HG03469 (cell line): ENCODE data around the gene OMP.
"Not testable (repeated sequence)": the region's sequence is repeated elsewhere in the genome, so short reads cannot be mapped to it uniquely, and the experiment has no call there.

Source experiments
- ATAC-seq: cut with Tn5 transposase; IDR thresholded peaks from one replicate; pipeline ENCODE4 v1.9.1; 2021; ENCODE audit warnings: mild to moderate bottlenecking, moderate library complexity, moderate number of reproducible peaks; ENCODE audit not compliant: unreplicated experiment

OMP gene, protein sequence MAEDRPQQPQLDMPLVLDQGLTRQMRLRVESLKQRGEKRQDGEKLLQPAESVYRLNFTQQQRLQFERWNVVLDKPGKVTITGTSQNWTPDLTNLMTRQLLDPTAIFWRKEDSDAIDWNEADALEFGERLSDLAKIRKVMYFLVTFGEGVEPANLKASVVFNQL

DNA sequence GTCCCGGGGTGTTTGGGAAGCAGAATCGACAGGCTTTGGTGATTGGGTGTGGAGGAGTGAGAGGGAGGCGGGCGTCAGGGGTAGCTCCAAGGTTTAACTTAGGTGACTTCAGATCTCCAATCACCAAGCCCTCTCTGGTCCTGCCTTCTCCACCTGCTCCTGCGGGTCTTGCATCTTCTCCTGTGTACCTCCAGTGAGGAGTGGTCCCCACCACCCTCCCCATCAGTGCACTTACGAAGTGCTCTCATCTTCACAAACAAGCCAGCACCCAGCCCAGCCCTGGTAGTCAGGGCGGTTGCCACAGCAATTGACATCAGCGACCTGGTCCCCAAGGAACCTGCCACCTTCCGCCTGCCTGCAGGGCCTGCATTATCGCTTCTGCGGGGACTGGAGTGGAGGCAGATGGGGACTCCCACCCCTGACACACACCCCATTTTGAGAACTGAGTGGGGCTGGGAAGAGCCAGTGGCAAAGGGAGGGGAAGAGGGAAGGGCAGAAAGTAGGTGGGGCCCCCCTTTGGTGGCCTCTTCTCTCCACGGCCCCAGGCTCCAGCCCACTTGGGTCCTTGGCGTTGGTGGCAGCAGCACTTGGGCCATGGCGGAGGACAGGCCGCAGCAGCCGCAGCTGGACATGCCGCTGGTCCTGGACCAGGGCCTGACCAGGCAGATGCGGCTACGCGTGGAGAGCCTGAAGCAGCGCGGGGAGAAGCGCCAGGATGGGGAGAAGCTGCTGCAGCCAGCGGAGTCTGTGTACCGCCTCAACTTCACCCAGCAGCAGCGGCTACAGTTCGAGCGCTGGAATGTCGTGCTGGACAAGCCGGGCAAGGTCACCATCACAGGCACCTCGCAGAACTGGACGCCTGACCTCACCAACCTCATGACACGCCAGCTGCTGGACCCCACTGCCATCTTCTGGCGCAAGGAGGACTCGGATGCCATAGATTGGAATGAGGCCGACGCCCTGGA lies at the start of gene OMP:
TSS of gene OMP (plus strand) at position 595 of the 965 bp plus-strand sequence. CDS start at position 595, 0 bp downstream.
- ATAC-seq, result no peak

DNA sequence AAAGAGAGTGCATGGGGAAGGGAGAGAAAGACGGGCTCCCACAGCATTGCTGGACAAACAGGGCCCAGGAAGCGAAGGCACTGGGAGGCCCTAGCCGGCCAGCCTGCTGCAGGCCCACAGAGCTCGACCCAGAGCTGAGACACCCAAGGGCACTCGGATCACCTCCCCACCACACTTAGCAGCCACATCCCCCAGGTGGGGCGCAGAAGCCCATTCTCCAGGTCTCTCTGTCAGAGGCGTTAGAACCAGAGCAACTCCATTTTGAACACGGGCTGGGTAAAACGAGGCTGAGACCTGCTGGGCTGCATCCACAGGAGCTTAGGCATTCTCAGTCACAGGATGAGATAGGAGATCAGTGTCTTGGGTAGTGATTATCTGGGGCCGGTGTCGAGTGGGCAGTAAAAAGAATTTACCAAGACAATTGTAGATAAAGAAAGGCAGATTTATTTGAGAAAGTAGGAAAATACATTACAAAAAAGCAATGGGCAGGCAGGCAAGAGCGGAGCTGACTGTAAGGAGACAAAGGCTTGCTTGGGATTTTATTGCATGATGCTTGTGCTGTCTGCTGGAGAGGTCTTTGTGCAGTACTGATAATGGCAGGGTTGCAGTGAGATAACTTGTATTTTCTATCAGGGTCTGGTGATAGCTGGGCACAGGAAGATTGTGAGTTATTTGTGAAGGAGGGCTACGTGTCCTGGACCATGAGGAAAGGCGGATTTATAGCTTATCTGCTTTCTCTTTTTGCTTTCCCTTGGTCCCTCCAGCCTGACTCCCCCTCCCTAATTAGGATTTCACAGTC lies 49.2 kb upstream of the OMP start:
- no peak for ATAC-seq

DNA sequence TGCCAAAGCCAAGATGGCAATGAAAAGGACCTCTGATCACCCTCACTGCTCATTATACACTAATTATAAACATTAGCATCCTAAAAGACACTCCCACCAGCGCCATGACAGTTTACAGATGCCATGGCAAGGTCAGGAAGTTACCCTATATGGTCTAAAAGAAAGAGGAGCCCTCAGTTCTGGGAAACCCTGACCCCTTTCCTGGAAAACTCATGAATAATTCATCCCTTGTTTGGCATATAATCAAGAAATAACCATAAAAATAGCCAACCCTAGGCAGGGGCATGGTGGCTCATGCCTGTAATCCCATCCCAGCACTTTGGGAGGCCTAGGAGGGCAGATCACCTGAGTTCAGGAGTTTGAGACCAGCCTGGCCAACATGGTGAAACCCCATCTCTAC lies 48.6 kb upstream of the OMP start:
- no peak for ATAC-seq

DNA sequence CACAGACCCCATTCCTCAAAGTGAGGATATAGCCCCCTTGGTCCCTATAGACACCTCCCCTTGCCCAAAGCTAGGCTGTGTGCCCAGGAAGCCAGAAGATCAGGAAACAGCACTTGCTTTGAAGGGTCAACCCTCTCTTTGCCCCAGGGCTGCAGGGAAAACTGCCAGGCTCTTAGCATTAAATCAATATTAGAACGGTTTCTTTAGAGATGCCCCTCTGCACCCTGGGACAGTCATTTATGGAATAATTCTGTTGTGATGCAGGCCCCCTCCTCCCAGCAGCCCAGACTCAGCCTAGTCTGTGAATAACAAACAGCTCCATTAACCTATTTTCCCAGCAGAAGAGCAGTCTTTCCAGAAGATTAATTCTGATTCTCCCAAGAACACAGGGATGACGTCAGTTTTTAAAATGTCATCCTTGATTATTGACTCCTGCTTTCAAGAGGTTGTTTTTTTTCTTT lies 47.5 kb upstream of the OMP start:
- ATAC-seq, result no peak

DNA sequence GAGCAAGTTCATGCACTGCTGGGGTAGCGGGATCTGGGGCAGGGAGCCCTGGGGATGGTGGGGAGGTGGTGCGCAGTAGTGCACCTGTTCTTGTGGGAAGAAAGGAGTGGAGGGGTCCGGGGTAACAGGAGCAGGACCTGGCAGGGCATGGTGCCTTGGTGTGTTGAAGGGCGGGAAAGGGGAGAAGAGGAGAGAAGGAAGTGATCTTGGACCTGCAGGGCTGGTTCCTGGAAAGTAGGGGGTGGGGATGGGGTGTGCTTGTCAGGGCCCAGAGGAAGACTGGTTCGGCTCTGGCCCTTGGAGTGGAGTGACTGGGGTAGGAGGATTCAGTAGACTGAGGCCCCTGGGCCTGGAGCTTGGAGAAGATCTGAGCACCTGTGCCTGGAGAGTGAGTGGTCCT lies 46.7 kb upstream of the OMP start:
- ATAC-seq, result no peak

DNA sequence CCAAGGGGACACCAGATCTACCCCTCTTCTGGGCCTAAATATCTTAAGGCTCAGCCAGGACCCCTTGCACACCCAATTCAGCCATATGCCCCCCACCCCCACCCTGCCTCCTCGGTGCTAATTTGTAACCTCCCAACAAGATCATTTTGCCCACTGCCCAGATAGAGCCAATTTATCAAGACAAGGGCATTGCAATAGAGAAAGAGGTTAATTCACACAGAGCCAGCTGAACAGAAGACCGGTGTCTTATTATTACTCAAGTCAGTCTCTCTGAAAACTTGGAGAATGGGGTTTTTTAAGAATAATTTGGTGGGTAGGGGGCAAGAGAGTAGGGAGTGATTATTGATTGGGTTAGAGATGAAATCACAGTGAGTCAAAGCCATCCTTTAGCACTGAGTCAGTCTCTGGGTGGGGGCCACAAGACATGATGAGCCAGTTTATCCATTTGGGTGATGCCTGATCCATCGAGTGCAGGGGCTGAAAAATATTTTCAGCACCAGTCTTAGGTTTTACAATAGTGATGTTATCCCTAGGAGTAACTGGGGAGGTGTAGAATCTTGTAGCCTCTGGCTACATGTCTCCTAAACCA lies 45.7 kb upstream of the OMP start:
- ATAC-seq, result no peak

DNA sequence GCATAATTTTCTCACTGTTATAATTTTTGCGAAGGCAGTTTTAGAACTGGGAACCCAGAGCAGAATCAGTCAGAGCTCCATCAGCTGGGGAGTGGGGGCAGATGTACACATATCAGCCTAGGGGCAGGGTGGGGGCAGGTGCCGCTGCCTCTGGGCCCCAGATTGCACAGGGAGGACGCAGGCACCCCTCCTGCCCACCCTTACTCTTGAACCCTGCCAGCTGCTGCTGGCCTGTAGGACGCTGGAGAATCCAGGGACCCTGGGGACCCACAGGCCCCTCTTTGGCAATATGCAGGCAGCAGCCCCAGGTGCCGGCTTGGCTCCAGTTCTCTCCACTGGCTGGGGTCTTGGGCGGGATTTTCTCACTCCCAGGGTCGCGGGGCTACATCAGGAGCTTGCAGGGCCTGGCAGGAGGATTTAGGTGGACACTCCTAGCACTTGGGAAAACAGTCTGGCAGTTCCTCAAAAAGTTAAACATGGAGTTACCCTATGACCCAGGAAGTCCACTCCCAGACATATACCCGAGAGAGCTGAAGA lies 44.6 kb upstream of the OMP start:
- no peak for ATAC-seq

DNA sequence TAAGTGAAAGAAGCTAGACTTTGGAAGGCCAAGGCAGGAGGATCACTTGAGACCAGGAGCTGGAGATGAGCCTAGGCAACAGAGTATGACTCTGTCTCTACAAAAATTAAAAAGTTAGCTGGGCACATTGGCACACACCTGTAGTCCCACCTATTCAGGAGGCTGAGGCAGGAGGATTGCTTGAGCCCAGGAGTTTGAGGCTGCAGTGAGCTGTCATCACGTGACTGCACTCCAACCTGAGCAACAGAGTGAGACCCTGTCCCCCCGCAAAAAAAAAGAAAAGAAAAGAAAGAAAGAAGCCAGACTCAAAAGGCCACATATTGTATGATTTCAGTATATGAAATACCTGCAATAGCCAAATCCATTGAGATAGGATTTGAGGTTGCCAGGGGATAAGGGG lies 43.7 kb upstream of the OMP start:
- ATAC-seq, result no peak

DNA sequence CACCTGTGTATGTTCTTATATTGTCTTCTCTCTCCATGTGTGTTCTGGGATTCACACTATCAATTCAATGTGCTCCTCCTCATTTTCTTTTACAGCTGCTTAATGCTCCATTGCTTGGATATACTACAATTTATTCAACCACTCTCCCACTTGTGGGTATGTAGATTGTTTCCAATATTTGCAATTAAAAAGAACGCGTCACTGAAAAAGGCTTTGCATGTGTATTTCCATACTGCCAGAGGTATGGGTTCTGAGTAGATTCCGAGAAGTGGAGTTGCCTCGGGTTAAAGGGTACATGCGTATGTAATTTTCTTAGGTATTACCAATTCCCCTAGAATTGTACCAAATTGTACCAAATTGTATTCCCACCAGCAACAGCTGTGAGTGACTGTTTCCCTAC lies 42.8 kb upstream of the OMP start:
- ATAC-seq, result no peak

DNA sequence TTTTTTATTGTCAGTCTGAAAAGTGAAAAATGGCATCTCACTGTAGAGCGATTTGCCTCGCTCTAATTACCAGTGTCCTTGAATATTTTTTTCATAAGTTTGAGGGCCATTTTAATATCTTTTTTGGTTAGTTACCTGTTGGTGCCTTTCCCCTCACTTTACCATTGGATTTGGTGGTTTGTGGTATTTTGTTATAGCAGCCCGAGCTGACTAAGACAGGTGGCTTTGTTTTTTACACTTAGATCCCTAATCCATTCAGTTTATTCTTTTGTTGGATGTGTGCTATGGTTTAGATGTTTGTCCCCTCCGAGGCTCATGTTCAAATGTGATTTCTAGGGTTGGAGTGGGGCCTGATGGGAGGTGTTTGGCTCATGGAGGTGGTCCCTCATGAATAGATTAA lies 42.4 kb upstream of the OMP start:
- no peak for ATAC-seq

DNA sequence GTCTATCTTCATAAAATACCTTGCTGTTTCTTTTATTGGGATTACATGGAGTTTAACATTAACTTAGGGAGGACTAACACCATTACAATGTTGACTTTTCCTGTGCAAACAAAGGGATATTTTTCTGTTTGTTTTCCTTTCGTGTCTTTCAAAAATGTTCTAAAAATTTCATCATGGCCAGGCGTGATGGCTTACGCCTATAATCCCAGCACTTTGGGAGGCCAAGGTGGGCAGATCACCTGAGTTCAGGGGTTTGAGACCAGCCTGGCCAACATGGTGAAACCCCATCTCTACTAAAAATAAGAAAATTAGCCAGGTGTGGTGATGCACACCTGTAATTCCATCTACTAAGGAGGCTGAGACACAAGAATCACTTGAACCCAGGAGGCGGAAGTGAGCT lies 41.4 kb upstream of the OMP start:
- ATAC-seq, result not testable (repeated sequence)

DNA sequence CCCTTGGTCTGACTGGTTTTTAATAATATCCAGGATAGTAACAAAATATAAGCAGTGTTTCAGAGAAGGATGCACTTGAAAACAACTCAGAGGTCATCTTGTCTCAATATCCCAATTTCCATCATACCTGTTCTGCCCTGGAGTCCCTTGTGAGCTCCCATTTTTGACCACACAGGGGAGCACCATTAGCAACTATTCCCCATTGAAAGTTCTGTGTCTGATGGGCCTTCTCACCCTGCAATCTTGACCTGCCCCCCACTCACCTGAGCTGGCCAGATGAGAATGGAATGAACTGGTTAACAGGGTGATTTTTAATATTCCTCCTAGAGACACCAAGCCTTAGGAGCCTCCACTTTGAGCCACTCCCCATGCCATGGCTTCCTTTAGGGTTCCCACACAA lies 39.7 kb upstream of the OMP start:
- no peak for ATAC-seq

DNA sequence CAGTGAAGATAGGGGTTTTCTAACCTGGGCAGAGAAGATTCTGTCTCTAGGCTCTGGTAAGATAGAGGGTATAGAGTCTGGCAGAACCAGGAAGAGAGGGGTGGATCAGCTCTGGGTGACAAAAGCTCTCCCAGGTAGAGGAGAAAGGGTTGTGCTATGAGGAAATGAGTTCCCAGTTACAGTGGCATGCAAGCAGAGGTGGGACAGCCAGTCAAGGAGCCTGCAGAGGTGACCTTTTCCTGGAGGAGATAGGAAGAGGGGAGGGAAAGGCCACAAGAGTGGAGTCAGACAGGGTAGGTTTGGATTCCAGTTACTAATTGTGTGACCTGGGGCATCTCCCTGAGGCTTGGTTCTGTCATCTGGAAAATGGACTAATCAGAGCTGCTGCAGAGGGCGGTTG lies 39.2 kb upstream of the OMP start:
- no peak for ATAC-seq

DNA sequence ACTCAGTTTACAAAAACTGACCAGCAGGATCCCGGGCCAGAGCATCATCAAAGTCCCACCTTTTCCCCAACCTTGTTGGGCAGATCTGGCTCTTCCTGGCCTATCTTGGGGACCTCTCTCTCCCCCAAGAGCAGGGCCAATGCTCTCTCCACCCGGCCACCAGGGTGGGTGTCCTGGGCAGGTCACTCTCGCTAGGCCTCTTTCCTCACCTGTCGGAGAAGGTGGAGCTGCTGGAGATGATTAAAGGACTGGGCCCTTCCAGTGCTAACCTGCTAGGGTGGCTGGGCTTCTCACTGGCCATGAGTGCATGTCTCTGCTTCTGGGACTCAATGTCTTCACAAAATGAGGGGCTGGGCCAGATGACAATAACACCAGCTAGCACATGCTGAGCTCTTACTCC lies 38.8 kb upstream of the OMP start:
- no peak for ATAC-seq

DNA sequence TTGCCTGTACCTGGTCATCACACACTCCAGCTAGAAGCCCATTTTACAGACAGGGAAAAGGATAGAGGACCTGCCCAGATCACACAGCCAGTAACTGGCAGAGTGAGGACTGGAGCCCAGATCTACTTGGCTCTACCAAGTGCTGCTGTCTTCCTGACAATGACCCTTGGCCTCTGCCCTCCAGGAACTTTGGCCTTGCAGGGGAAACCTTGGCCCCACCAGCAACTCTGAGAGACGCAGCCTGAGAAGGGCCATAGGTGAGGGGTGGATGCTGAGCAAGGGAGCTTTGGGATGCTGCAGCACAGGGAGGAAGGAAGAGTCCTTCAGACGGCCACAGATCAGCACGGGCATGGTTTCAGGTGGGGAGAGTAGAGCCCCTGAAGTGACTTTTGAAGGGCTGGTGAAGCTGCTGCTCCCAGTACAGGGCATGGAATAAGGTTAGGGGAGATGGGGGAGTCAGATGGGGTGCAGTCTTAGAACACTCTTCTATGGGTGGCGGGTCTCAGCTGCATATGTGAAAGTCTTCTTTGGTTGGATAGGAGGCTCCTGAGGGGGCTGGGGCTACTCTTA lies 37.9 kb upstream of the OMP start:
- ATAC-seq, result no peak

DNA sequence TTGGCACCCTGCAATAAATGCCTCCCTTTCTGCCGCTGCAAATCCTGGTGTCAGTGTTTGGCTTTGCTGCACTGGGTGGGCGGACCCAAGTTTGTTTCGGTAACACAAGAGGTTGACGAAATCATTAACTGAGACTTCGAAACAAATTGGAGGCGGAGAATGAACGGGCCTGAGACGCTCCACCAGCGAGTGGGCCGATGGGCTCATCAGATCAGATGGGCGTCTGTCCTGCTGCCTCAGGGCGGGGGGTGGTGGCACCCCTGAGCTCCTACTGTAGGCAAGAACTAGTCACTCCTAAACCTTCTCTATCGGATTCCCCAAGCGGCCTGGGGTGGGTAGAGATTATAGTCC lies 36.8 kb upstream of the OMP start:
- ATAC-seq, result no peak

DNA sequence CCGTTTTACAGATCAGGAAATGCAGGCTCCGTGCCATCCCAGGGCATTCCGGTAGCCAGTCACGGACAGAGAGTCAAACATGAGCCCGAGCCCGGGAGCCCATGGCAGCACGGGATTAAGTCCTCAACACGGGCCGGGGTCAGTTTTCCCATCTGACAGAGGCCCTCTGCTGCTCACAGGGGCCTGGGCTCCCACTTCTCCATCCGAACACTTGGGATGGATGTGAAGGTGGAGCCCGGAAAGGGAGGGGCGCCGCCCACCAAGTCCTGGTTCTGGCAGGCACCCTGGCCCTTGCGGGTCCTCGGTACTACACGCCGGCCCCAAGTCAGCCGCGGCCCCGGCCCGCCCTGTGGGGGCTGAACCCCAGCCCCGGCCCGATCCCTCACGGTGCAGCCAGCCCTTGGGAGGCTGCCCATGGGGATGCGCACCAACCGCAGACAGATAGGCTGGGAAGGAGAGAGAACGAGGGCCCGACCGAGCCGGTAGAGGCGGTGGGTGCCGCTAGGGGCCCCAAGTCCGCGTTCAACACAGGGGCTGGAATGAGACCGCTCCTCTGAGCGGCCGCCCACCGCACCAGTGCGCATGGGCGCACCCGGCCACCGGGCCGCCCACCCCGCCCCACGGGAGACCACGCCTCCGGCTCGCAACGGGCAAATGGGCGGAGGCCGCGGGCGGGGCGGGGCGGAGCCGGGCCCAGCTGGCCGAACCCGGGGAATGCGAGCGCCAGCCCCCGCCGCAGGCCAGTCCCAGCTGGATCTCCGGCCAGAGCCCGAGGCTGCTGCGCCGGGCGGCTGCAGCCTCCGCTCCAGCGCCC lies 36.2 kb upstream of the OMP start, which contains the start of gene CAPN5:
TSS of gene CAPN5 (plus strand) at position 743 of the 814 bp plus-strand sequence. CDS start 17,916 bp downstream, outside the sequence.
- ATAC-seq, result peak; percentile 72

DNA sequence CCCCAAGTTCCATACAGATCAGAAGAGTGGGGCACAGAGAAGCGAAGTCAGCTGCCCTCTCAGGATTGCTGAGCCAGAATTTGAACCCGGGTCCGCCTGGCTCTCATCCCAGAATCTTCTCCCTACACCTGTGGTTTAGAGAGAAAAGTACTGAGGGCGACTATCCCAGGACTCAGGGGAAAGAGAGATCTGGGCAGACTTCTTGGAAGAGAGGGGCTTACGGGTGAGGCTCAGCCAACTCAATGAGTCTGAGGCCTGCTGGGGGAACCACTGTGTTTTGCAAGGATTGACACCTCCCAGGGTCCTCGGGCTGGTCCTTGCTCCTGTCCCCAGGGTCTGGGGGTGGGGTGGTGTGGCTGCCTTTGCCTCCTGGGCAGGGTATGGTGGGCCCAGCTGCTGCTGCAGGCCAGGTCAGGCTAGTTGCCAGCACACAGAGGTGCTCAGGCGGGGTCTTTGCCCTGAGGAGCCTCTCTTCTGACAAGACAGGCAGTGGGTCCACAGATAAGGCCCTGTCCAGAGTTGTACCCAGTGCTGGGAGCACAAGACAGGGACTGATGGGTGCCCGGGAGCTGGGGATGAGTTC lies 34.7 kb upstream of the OMP start:
- no peak for ATAC-seq
